Daoy (cell line): Measurements from ENCODE around the gene EDNRA. TPM values are rescaled to one million over a fixed set of nuclear protein-coding genes. Genes with fewer than 3 reads are reported as not detected.

Source experiments
- DNase-seq: peaks from one replicate; pipeline ENCODE4 v3.0.0-alpha.2; 2015; ENCODE audit warnings: low read depth
- total RNA-seq: library from RNA; depleted of rRNA; stranded (reverse); fragments of >200 nt; shearing (Covaris generic); gene quantifications from 2 replicates; pipeline ENCODE4 v1.2.3, GENCODE V29; 2014; rRNA removed

Gene EDNRA
- total RNA-seq, 1 experiment from 2014 or later: 0.11 TPM

- DNase-seq: no peak
Observed at GRCh38 chr4:147589586-147589985, 108.7 kb downstream of the EDNRA start.

GRCh38 chr4:147590249-147590920, 109.5 kb downstream of the EDNRA start:
- peak; percentile 29 for DNase-seq

GRCh38 chr4:147591106-147591505, 110.2 kb downstream of the EDNRA start:
- no peak for DNase-seq

GRCh38 chr4:147594107-147594506, 113.2 kb downstream of the EDNRA start:
- no peak for DNase-seq

Other genes with a start within 250 kb of the EDNRA start
- gene TMEM184C, start 136.3 kb downstream of the EDNRA start, total RNA-seq: 17.7 and 18.3 TPM in 2 replicates
- gene PRMT9, start 203.1 kb downstream of the EDNRA start, total RNA-seq: 2.4 and 6.0 TPM in 2 replicates